Gastrocnemius medialis (tissue), 4 donors: ENCODE data around the gene FNDC11.

Source experiments
- POLR2A ChIP-seq, 2 donors: fragments of 450-650 bp; IDR thresholded peaks; one replicate each; pipeline ENCODE4 v1.6.1; 2017; ENCODE audit warnings: antibody characterized with exemption in 2 of 2, mild to moderate bottlenecking in 2 of 2, moderate library complexity in 2 of 2
- TF ChIP-seq, protein P1 (sequence below), 5 experiments: fragments of 450-650 bp in 3 of 5; fragments of 200-600 bp in 2 of 5; sonication (generic) in 2 of 5; IDR thresholded peaks in 4 of 5; conservative IDR thresholded peaks in 1 of 5; 1 replicate in 4 of 5; 2 replicates in 1 of 5; pipeline ENCODE4 v1.5.1; 2016 to 2019; ENCODE audit warnings: antibody characterized with exemption in 5 of 5, mild to moderate bottlenecking in 3 of 5, moderate library complexity in 3 of 5

DNA sequence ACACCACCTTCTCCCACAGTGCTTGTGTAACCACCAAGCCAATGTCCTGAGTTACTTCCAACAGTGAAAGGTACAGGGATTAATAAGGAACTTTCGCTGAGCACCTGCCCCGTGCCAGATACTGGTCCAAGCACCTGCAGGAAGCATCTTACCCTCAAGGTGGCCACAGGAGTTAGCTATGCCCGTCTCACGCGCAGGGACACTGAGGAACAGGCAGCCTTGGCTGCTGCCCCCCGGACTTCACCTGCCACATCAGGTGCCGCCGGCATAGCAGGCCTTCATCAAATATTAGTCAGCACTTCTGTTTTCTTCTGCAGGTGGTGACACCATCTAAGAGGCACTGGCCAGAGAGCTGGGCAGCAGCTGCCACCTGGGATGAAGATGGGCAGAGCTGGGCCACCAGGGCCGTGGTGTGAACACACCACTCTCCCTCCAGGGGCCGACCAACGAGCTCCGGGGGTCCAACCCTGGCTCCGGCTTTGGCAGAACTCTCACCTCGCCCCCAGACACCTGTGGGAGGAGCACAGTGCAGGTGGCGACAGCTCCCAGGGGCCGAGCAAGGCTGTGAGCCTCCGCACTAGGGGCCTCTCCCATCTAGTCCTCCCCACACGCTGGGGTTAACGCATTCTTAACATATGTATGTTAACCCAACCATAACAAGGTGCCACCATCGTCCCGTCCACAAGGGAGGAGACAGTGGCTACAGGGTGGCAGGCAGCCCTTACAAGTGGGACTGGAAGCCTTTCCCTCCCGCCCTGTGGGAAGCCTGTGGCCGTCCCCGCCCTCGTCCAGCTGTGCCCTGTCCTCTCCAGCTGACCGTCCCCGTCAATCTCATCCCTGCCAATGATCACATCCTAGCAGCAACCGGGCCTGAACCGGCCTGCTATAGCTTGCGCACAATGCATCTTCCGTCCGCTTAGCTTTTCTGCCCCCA is 36.3 kb upstream of the FNDC11 start:
- no peak for TF ChIP-seq POLR2A (IDR thresholded peaks at IDR 0.05)
- TF ChIP-seq, protein P1, sequence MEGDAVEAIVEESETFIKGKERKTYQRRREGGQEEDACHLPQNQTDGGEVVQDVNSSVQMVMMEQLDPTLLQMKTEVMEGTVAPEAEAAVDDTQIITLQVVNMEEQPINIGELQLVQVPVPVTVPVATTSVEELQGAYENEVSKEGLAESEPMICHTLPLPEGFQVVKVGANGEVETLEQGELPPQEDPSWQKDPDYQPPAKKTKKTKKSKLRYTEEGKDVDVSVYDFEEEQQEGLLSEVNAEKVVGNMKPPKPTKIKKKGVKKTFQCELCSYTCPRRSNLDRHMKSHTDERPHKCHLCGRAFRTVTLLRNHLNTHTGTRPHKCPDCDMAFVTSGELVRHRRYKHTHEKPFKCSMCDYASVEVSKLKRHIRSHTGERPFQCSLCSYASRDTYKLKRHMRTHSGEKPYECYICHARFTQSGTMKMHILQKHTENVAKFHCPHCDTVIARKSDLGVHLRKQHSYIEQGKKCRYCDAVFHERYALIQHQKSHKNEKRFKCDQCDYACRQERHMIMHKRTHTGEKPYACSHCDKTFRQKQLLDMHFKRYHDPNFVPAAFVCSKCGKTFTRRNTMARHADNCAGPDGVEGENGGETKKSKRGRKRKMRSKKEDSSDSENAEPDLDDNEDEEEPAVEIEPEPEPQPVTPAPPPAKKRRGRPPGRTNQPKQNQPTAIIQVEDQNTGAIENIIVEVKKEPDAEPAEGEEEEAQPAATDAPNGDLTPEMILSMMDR (IDR thresholded peaks at IDR 0.05 in 4 of 5, conservative IDR thresholded peaks at IDR 0.05 in 1 of 5) = no peak
